H1 (cell line): Measurements from ENCODE around the gene SLC34A1. TPM values are rescaled to one million over a fixed set of nuclear protein-coding genes. Genes with fewer than 3 reads are reported as not detected.

Experiments
- BRCA1 ChIP-seq: IDR thresholded peaks from 2 replicates; pipeline ENCODE4 v1.6.1; 2012; ENCODE audit warnings: low read depth, low read length, improper control_type of control experiment
- EGR1 ChIP-seq: IDR thresholded peaks from 2 replicates; pipeline ENCODE4 v1.6.1; 2011; ENCODE audit warnings: low read depth, low read length, borderline replicate concordance
- EP300 ChIP-seq, 2 experiments: IDR thresholded peaks; 1 replicate in 1 of 2; 2 replicates in 1 of 2; pipeline ENCODE4 v1.6.1; 2011 to 2012; ENCODE audit warnings: low read depth in 2 of 2, low read length in 2 of 2, mild to moderate bottlenecking in 2 of 2, borderline replicate concordance in 1 of 2, inconsistent platforms in 1 of 2, moderate library complexity in 1 of 2
- FOSL1 ChIP-seq: IDR thresholded peaks from 2 replicates; pipeline ENCODE4 v1.6.1; 2011; ENCODE audit warnings: mild to moderate bottlenecking, low read depth, low read length, moderate library complexity; ENCODE audit not compliant: insufficient read depth
- GTF2F1 ChIP-seq: IDR thresholded peaks from 2 replicates; pipeline ENCODE4 v1.6.1; 2012; ENCODE audit warnings: low read depth, low read length, improper control_type of control experiment, borderline replicate concordance
- JUN ChIP-seq: IDR thresholded peaks from 2 replicates; pipeline ENCODE4 v1.6.1; 2011; ENCODE audit warnings: low read depth, mild to moderate bottlenecking, improper control_type of control experiment, low read length
- JUND ChIP-seq: IDR thresholded peaks from 2 replicates; pipeline ENCODE4 v1.6.1; 2011; ENCODE audit warnings: mild to moderate bottlenecking, improper control_type of control experiment, low read length
- KDM1A ChIP-seq: fragments of 200-600, 300-600 bp; sonication (generic); IDR thresholded peaks from 2 replicates; pipeline ENCODE4 v1.7.1; 2016; ENCODE audit warnings: mild to moderate bottlenecking, low read length, borderline replicate concordance
- POLR2AphosphoS5 ChIP-seq: IDR thresholded peaks from 2 replicates; pipeline ENCODE4 v1.6.1; 2011; ENCODE audit warnings: low read depth, low read length
- SIX5 ChIP-seq: IDR thresholded peaks from 2 replicates; pipeline ENCODE4 v1.6.1; 2011; ENCODE audit warnings: mild to moderate bottlenecking, low read depth, low read length
- polyA plus RNA-seq, 7 experiments: library from polyadenylated mRNA; depleted of rRNA in 3 of 7; stranded (reverse) in 5 of 7; unstranded in 2 of 7; fragments of >200 nt in 5 of 7; fragments of 200-250 nt in 2 of 7; gene quantifications; 1 replicate in 5 of 7; 2 replicates in 1 of 7; 4 replicates in 1 of 7; pipeline versions ENCODE4 v1.2.1 to v1.2.3, GENCODE V29; 2011 to 2013; ENCODE audit warnings: missing spikeins in 2 of 7, mixed read lengths in 2 of 7
- total RNA-seq: library from RNA; stranded (reverse); fragmentation: NEBNext Ultra II Directional; extraction: Animal tissue kit (Norgen Biotek cat#: 25700); gene quantifications from 2 replicates; pipeline ENCODE4 v1.2.1, GENCODE V29; 2021
- TF ChIP-seq, protein P1 (sequence below): IDR thresholded peaks from 2 replicates; pipeline ENCODE4 v1.6.1; 2012; ENCODE audit warnings: inconsistent platforms

SLC34A1 gene
- total and polyA plus RNA-seq, 2 of the 8 experiments (the other 6 are each of a cell fraction or from before 2014, with no cell fraction given): not detected

DNA sequence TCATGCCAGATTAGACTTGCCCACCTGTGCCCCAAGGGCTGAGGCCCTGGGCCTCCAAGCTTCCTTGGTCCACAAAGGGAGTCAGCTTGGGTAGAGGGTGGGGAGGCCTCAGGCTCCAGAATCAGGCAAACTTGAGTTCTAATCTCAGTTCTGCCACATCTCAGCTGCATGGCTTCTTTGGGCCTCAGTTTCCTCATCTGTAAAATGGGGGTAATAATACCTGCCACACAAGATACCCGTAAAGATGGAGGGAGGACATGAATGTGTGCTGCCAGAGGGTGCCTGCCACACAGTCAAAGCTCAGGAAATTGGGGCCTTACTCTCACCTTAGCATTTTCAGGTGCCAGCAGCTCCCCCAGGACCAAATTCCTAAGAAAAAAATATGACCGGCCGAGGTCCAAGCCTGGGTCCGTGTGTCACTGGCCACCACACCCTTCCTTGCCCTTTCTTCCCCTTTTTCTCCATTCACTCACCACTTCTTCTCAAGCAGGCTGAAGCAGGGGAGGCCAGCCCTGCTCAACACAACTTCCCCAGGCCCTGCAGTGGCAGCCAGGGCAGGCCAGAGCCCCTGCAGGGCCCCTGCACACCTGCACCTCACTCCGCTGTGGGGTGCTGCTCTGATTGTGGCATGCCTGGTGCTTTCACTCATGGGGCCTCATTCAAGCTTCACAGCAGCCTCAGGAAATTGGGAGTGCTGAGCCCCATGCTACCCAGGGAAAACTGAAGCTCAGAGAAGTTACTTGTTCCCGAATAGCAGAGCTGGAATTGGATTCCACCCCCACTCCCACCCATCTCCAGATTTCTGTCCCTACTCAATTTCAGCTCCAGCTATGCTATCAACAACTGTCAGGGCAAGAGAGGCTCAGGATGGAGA lies 22.6 kb upstream of the SLC34A1 start (continued):
- no peak for TF ChIP-seq EP300 (IDR thresholded peaks at IDR 0.05; ENCODE audit: borderline replicate concordance in 1 of 2, low read depth in 2 of 2, low read length in 2 of 2)
- TF ChIP-seq JUN: no peak
- TF ChIP-seq KDM1A: no peak
- TF ChIP-seq FOSL1: no peak
- no peak for TF ChIP-seq JUND
- TF ChIP-seq SIX5: no peak
- no peak for TF ChIP-seq BRCA1
- TF ChIP-seq EGR1: no peak
- TF ChIP-seq POLR2AphosphoS5: no peak
- TF ChIP-seq, protein P1, sequence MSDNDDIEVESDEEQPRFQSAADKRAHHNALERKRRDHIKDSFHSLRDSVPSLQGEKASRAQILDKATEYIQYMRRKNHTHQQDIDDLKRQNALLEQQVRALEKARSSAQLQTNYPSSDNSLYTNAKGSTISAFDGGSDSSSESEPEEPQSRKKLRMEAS: no peak
- no peak for TF ChIP-seq GTF2F1
